HL-60 (cell line): Measurements from ENCODE around the gene OGFOD3.
A peak's percentile ranks its signal among the peaks of the same experiment; 100 is the strongest.

Experiments used
- DNase-seq, 2 experiments: peaks; one replicate each; pipeline ENCODE4 v3.0.0-alpha.2; 2010 to 2020; ENCODE audit warnings: low read depth in 1 of 2, low spot score in 1 of 2
- H3K27ac ChIP-seq: fragments of 250-450 bp; sonication (Bioruptor Pico); replicated peaks from 2 replicates; pipeline ENCODE4 v1.5.1; 2020; ENCODE audit warnings: mild to moderate bottlenecking, moderate library complexity
- H3K27me3 ChIP-seq: fragments of 250-450 bp; sonication (Bioruptor Pico); 2 replicates; pipeline ENCODE4 v1.5.1; 2021; ENCODE audit warnings: mild to moderate bottlenecking, moderate library complexity; ENCODE audit not compliant: insufficient read depth, poor library complexity, severe bottlenecking
- H3K4me3 ChIP-seq: replicated peaks from 2 replicates; pipeline ENCODE4 v1.5.1; 2011; ENCODE audit warnings: mild to moderate bottlenecking, control low read depth, low read length; ENCODE audit not compliant: insufficient read depth
- GABPA ChIP-seq: IDR thresholded peaks from 2 replicates; pipeline ENCODE4 v1.6.1; 2012; ENCODE audit warnings: low read depth
- POLR2AphosphoS5 ChIP-seq: IDR thresholded peaks from 2 replicates; pipeline ENCODE4 v1.6.1; 2012; ENCODE audit warnings: low read depth
- SPI1 ChIP-seq: IDR thresholded peaks from 2 replicates; pipeline ENCODE4 v1.6.1; 2012; ENCODE audit warnings: low read depth, mild to moderate bottlenecking, borderline replicate concordance
- TF ChIP-seq, protein P1 (sequence below): IDR thresholded peaks from 2 replicates; pipeline ENCODE4 v1.6.1; 2012; ENCODE audit warnings: low read depth; ENCODE audit not compliant: insufficient replicate concordance
- TF ChIP-seq, protein P2 (sequence below): IDR thresholded peaks from one replicate; pipeline ENCODE4 v1.5.1; 2011; ENCODE audit warnings: low read length, control low read depth, inconsistent platforms; ENCODE audit not compliant: insufficient read depth

Gene OGFOD3

DNA sequence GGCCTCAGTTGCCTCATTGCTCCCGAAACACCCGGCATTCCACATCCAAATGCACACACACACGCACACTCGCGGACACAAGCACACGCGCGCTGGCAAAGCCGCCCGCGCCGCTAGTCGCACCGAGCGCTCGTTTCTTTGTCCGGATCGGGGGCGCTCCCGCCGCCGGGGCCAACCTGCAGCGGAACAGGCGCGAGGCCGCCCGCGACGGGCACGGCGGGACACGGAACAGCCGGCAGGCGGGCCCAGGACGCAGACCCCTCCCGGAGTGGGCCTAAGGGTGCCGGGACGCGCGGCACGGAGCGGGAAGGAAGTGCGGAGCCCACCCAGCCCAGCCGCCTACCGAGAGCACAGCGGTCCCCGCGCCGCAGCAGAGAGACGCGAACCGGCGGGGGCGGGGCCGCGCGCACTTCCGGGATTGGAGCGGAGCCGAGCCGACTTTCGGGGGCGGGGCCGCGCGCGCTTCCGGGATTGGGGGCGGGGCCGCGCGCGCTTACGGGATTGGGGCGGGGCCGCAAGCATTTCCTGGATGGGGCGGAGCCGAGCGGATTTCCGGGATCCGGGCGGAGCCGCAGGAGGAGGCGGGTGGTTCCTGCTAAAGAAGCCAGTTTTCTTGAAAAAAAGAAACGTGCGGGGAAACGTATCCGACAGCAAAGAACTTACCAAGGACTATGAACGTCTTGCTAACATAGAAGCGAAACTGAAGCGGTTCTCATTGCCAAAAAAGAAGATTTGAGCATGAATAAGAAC lies 32.1 kb upstream of the OGFOD3 start, which contains the start of gene CYBC1:
Gene CYBC1, minus strand, starts transcription at position 396 of the 750 bp plus-strand sequence. CDS start 1,498 bp downstream, outside the sequence.
- peak within 1 kb of the TSS; percentile 67 for H3K4me3 ChIP-seq
- DNase-seq, result peak; percentile 87 to 92
- H3K27ac ChIP-seq, result peak within 1 kb of the TSS; percentile 76
- H3K27me3 ChIP-seq, result no peaks in the 10 kb centered on the region
- TF ChIP-seq, protein P1, sequence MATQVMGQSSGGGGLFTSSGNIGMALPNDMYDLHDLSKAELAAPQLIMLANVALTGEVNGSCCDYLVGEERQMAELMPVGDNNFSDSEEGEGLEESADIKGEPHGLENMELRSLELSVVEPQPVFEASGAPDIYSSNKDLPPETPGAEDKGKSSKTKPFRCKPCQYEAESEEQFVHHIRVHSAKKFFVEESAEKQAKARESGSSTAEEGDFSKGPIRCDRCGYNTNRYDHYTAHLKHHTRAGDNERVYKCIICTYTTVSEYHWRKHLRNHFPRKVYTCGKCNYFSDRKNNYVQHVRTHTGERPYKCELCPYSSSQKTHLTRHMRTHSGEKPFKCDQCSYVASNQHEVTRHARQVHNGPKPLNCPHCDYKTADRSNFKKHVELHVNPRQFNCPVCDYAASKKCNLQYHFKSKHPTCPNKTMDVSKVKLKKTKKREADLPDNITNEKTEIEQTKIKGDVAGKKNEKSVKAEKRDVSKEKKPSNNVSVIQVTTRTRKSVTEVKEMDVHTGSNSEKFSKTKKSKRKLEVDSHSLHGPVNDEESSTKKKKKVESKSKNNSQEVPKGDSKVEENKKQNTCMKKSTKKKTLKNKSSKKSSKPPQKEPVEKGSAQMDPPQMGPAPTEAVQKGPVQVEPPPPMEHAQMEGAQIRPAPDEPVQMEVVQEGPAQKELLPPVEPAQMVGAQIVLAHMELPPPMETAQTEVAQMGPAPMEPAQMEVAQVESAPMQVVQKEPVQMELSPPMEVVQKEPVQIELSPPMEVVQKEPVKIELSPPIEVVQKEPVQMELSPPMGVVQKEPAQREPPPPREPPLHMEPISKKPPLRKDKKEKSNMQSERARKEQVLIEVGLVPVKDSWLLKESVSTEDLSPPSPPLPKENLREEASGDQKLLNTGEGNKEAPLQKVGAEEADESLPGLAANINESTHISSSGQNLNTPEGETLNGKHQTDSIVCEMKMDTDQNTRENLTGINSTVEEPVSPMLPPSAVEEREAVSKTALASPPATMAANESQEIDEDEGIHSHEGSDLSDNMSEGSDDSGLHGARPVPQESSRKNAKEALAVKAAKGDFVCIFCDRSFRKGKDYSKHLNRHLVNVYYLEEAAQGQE, result peak; percentile 46
- TF ChIP-seq POLR2AphosphoS5, result peak; percentile 78
- peak; percentile 49 for TF ChIP-seq GABPA
- TF ChIP-seq, protein P2, sequence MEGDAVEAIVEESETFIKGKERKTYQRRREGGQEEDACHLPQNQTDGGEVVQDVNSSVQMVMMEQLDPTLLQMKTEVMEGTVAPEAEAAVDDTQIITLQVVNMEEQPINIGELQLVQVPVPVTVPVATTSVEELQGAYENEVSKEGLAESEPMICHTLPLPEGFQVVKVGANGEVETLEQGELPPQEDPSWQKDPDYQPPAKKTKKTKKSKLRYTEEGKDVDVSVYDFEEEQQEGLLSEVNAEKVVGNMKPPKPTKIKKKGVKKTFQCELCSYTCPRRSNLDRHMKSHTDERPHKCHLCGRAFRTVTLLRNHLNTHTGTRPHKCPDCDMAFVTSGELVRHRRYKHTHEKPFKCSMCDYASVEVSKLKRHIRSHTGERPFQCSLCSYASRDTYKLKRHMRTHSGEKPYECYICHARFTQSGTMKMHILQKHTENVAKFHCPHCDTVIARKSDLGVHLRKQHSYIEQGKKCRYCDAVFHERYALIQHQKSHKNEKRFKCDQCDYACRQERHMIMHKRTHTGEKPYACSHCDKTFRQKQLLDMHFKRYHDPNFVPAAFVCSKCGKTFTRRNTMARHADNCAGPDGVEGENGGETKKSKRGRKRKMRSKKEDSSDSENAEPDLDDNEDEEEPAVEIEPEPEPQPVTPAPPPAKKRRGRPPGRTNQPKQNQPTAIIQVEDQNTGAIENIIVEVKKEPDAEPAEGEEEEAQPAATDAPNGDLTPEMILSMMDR, result no peak
- TF ChIP-seq SPI1, result peak; percentile 23; the same call in 1 of the 2 replicates

DNA sequence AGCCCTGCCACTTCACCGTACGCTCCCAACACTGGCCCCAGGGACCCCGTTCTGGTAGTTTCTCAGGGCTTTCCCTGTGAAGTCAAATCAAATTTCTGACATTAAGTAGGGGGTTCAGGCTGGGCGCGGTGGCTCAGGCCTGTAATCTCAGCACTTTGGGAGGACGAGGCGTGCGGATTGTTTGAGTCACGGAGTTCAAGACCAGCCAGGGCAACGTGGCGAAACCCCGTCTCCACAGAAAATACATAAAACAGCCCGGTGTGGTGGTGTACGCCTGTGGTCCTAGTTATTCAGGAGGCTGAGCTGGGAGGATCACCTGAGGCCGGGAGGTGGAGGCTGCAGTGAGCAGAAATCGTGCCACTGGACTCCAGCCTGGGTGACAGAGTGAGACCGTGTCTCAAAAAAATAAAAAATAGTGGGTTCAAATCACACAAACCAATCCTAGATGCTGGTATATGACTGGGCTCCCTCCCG lies 31.5 kb upstream of the OGFOD3 start:
- peak overlapping the region; percentile 67 for H3K4me3 ChIP-seq
- peak in 1 of 2 experiments; percentile 11 for DNase-seq
- peak overlapping the region; percentile 76 for H3K27ac ChIP-seq

DNA sequence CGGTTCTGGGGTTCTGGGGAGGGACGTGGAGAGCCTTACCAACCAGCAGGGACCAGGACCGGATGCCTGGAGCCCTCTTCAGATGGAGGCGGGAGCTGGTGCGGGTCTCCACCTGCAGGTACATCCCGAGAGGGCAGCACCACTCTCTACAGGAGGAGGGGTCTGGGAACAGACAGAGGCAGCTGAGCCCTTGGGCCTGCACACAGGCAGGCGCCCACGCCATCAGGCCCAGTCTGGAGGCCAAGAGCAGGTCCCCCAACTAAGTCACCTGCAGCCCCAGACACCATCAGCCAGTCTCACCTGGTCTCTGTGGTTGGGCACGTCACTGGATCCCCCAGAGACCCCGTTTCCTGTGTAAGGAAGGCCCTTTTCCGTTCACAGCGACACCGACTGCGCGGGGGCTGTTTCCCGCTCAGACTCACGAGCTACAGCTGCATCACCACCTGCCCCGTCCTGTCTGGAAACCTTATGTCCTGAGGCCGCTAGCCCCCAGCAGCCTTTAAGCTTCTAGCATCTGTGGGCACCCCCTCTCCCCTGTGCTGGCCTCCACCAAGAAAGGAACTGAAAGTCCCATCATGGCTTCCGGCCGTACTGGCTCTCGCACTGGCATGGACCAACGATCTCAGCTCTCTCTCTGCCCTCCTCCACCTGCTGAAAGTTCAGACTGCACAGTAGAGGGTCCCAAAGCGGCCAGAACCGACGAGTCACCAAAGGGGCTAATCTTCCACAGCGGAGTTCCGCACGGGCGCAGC lies 30.9 kb upstream of the OGFOD3 start:
- peak in 1 of 2 experiments; percentile 29 for DNase-seq
- no peak for TF ChIP-seq POLR2AphosphoS5
- TF ChIP-seq SPI1, result peak; percentile 51; the same call in 1 of the 2 replicates
- Histone ChIP-seq H3K27ac (peak overlapping the region; percentile 76), H3K4me3 (peak overlapping the region; percentile 67), H3K27me3 (no peaks in the 10 kb centered on the region)

More for the DNA sequence above, 31.5 kb upstream of the OGFOD3 start:
- TF ChIP-seq, protein P2, result no peak
- TF ChIP-seq SPI1, result no peak
- no peak for TF ChIP-seq GABPA
- TF ChIP-seq, protein P1, result no peak
- no peak for TF ChIP-seq POLR2AphosphoS5
- no peaks in the 10 kb centered on the region for H3K27me3 ChIP-seq

DNA sequence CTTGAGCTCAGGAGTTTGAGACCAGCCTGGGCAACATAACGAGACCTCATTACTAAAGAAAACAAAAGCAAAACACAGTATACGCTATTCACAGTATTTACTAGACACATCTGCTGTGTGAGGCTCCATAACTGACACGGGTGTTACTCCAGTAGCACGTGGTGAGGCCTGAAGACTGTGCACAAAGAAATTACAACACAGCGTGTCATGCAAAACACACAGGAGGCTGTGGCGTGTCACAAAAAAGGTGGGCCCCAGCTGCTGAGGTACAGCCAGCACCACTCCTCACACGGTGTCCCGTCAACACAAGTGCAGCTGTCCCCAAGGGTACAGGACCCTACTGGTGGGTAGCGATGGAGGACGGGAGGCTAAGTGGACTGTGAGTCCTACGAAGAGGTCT lies 29.5 kb upstream of the OGFOD3 start:
- no peak for TF ChIP-seq POLR2AphosphoS5
- TF ChIP-seq, protein P1, result no peak
- no peak for TF ChIP-seq SPI1
- TF ChIP-seq GABPA, result no peak
- TF ChIP-seq, protein P2, result no peak
- Histone ChIP-seq H3K27me3 (no peaks in the 10 kb centered on the region), H3K4me3 (no peak overlapping the region), H3K27ac (no peak overlapping the region)
- no peak for DNase-seq
